Activated CD8-positive, alpha-beta T cell treated with anti-CD3 and anti-CD28 coated beads for 36 hours (primary cell): ENCODE data around the gene IL1RAP. TPM values are rescaled to one million over a fixed set of nuclear protein-coding genes. Genes with fewer than 3 reads are reported as not detected.
A peak's percentile ranks its signal among the peaks of the same experiment; 100 is the strongest.

ENCODE experiments used
- ATAC-seq: fragments of 200-7000 bp; cut with Tn5 transposase; one replicate; pipeline ENCODE4 v1.10.0; 2021; ENCODE audit warnings: mild to moderate bottlenecking, moderate library complexity
- CTCF ChIA-PET: fragments of 350-600 bp; sonication (Branson Sonifier 250); formaldehyde crosslinking; loops from one replicate; lab custom pipeline; 2021; ENCODE audit warnings: antibody characterized with exemption; lab: Charles Lee
- POLR2A ChIA-PET: fragments of 350-600 bp; sonication (Branson Sonifier 250); formaldehyde crosslinking; loops from one replicate; lab custom pipeline; 2021; ENCODE audit warnings: antibody characterized with exemption; lab: Charles Lee
- DNase-seq: peaks from one replicate; pipeline ENCODE4 v3.0.0-alpha.2; 2020
- H3K27ac Mint-ChIP-seq: one replicate; pipeline ENCODE4 v1.8.0; 2021; ENCODE audit warnings: mild to moderate bottlenecking, mixed read lengths
- H3K27me3 Mint-ChIP-seq: one replicate; pipeline ENCODE4 v1.8.0; 2021; ENCODE audit warnings: mixed read lengths
- H3K36me3 Mint-ChIP-seq: one replicate; pipeline ENCODE4 v1.8.0; 2021; ENCODE audit warnings: low read depth, mixed read lengths
- H3K4me1 Mint-ChIP-seq: one replicate; pipeline ENCODE4 v1.8.0; 2021; ENCODE audit warnings: low read depth, mixed read lengths
- H3K4me3 Mint-ChIP-seq: one replicate; pipeline ENCODE4 v1.8.0; 2021; ENCODE audit warnings: mild to moderate bottlenecking, moderate library complexity, mixed read lengths
- H3K9me3 Mint-ChIP-seq: one replicate; pipeline ENCODE4 v1.8.0; 2021; ENCODE audit warnings: mixed read lengths
- CTCF ChIP-seq: fragments of 200-600 bp; IDR thresholded peaks from one replicate; pipeline ENCODE4 v1.8.0; 2022; ENCODE audit warnings: antibody characterized with exemption, mild to moderate bottlenecking
- intact Hi-C: fragments of 100-400 bp; cut with micrococcal nuclease; formaldehyde crosslinking; loops from one replicate; pipeline ENCODE4 v1.10.0; 2022
- total RNA-seq, 2 experiments: library from RNA; stranded (reverse); gene quantifications; one replicate each; pipeline ENCODE4 v1.2.3, GENCODE V29; 2021

Gene IL1RAP
- total RNA-seq, 2 experiments from 2014 or later = 18.8 to 20.2 TPM

- H3K27ac Mint-ChIP-seq = peak overlapping the region; percentile 88
Observed at GRCh38 chr3:190566043-190566933, 52.4 kb downstream of the IL1RAP start.

GRCh38 chr3:190568036-190568435 is 54.2 kb downstream of the IL1RAP start:
- peaks cover 47% of the 10 kb centered on the region for H3K36me3 Mint-ChIP-seq
- H3K27me3 Mint-ChIP-seq = no peaks in the 10 kb centered on the region
- DNase-seq = no peak
- ChIA-PET POLR2A (interaction anchor here (1.2 kb wide), 1 partner anchor 13 kb away, joined by 4 read pairs; no protein-coding TSS in a partner anchor), CTCF (interaction anchor here (1.4 to 2.0 kb wide), 2 partner anchors 13 to 50 kb away, joined by 3 to 5 read pairs; no protein-coding TSS in a partner anchor)
- intact Hi-C loops = no loop called here
- H3K4me3 Mint-ChIP-seq = no peak overlapping the region
- no peak overlapping the region for H3K27ac Mint-ChIP-seq
- no peak for ATAC-seq
- H3K4me1 Mint-ChIP-seq = peaks cover 53% of the 10 kb centered on the region
- H3K9me3 Mint-ChIP-seq = peaks cover 7% of the 10 kb centered on the region
- TF ChIP-seq CTCF = no peak

More at GRCh38 chr3:190566043-190566933, 52.4 kb downstream of the IL1RAP start:
- Mint-ChIP-seq H3K27me3 (no peaks in the 10 kb centered on the region), H3K36me3 (peaks cover 53% of the 10 kb centered on the region), H3K4me3 (no peak overlapping the region), H3K4me1 (peaks cover 71% of the 10 kb centered on the region), H3K9me3 (peaks cover 8% of the 10 kb centered on the region)
- intact Hi-C loops = loop anchor here (1.0 kb wide), 2 partner anchors 20 to 51 kb away; no protein-coding TSS in a partner anchor
- ChIA-PET CTCF (interaction anchor here (0.7 to 2.7 kb wide), 4 partner anchors 12 to 52 kb away, joined by 4 to 8 read pairs (median 5); no protein-coding TSS in a partner anchor), POLR2A (interaction anchor here (0.6 to 1.0 kb wide), 4 partner anchors 14 to 52 kb away, joined by 3 to 4 read pairs (median 3); partner anchors contain the start of gene IL1RAP)
- DNase-seq = peak; percentile 95
- peak; percentile 90 for ATAC-seq
- no peak for TF ChIP-seq CTCF

- intact Hi-C loops = no loop called here
- POLR2A ChIA-PET = interaction anchor here (0.7 kb wide), 1 partner anchor 8 kb away, joined by 3 read pairs; no protein-coding TSS in a partner anchor
Observed at GRCh38 chr3:190574473-190574872, 60.6 kb downstream of the IL1RAP start.

GRCh38 chr3:190575437-190576185 is 61.7 kb downstream of the IL1RAP start:
- ChIA-PET CTCF (no interaction called here), POLR2A (no interaction called here)
- peaks cover 21% of the 10 kb centered on the region for H3K4me1 Mint-ChIP-seq
- no peak for TF ChIP-seq CTCF
- peaks cover 6% of the 10 kb centered on the region for H3K9me3 Mint-ChIP-seq
- peak; percentile 20 for ATAC-seq
- intact Hi-C loops = no loop called here
- no peak for DNase-seq
- H3K27me3 Mint-ChIP-seq = no peaks in the 10 kb centered on the region
- peaks cover 35% of the 10 kb centered on the region for H3K36me3 Mint-ChIP-seq
- H3K27ac Mint-ChIP-seq = no peak overlapping the region
- H3K4me3 Mint-ChIP-seq = no peak overlapping the region

More at GRCh38 chr3:190574473-190574872, 60.6 kb downstream of the IL1RAP start:
- Mint-ChIP-seq H3K9me3 (peaks cover 6% of the 10 kb centered on the region), H3K4me3 (no peak overlapping the region), H3K36me3 (peaks cover 37% of the 10 kb centered on the region), H3K4me1 (peaks cover 26% of the 10 kb centered on the region), H3K27me3 (no peaks in the 10 kb centered on the region), H3K27ac (no peak overlapping the region)
- TF ChIP-seq CTCF = no peak
- no peak for DNase-seq
- ATAC-seq = no peak
- CTCF ChIA-PET = no interaction called here
